GM12891 (cell line): ENCODE data around the gene SDK1.

ENCODE experiments used
- PAX5 ChIP-seq: IDR thresholded peaks from 2 replicates; pipeline ENCODE4 v1.6.1; 2011; ENCODE audit warnings: low read length, moderate library complexity, mild to moderate bottlenecking; ENCODE audit not compliant: insufficient read depth, severe bottlenecking
- POLR2A ChIP-seq: IDR thresholded peaks from 2 replicates; pipeline ENCODE4 v1.6.1; 2011; ENCODE audit warnings: low read depth, low read length, control low read depth
- POLR2AphosphoS5 ChIP-seq: IDR thresholded peaks from 2 replicates; pipeline ENCODE4 v1.6.1; 2011; ENCODE audit warnings: low read depth, low read length, control low read depth
- SPI1 ChIP-seq: IDR thresholded peaks from 2 replicates; pipeline ENCODE4 v1.6.1; 2011; ENCODE audit warnings: low read depth, low read length, control low read depth
- TAF1 ChIP-seq: IDR thresholded peaks from 2 replicates; pipeline ENCODE4 v1.6.1; 2011; ENCODE audit warnings: low read depth, low read length, control low read depth

GRCh38 chr7:3279147-3279818 is 21.8 kb upstream of the SDK1 start:
- TF ChIP-seq POLR2AphosphoS5 (no peak), POLR2A (no peak), SPI1 (no peak), TAF1 (no peak), PAX5 (no peak)
